Pulmonary artery endothelial cell (primary cell): ENCODE measurements around the gene MED22. TPM values are rescaled to one million over a fixed set of nuclear protein-coding genes. Genes with fewer than 3 reads are reported as not detected.

Experiments
- DNase-seq: peaks from one replicate; pipeline ENCODE4 v3.0.0-alpha.2; 2011; ENCODE audit warnings: low read depth, low spot score
- total RNA-seq: library from RNA; depleted of rRNA; stranded (reverse); fragments of >200 nt; gene quantifications from 2 replicates; pipeline ENCODE4 v1.2.3, GENCODE V29; 2014

The MED22 gene
- total RNA-seq, 1 donor from 2014 or later, result 17.7 TPM

DNA sequence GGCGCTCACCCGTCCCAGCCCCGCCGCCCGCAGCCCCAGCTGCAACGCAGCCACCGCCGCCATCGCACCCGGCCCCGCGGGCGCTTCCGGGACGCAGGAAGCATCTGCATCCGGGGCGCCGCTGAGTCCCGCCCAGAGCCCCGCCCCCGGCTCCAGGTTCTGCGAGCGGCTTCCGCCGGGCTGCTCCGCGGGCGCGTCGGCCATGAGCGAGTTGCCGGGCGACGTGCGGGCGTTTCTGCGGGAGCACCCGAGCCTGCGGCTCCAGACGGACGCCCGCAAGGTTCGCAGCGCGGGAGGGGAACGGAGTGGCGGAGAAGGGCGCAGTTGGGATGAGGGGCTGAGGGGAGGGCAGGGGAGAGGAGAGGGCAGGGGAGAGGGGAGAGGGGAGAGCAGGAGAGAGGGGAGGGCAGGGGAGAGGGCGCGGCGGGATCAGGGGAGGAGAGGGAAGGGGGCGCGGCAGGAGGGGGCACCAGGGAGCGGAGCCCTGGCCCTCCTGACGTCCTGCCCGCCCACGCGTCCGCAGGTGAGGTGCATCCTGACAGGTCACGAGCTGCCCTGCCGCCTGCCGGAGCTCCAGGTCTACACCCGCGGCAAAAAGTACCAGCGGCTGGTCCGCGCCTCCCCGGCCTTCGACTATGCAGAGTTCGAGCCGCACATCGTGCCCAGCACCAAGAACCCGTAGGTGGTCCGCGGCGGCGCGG, 8.6 kb upstream of the MED22 start, which contains the start of the genes SURF1 and SURF2:
TSS of gene SURF1 (minus strand) at position 97 of the 701 bp plus-strand sequence. CDS start at position 63, 34 bp downstream.
TSS of gene SURF2 (plus strand) at position 160 of the 701 bp plus-strand sequence. CDS start at position 203, 43 bp downstream.
- no peak for DNase-seq

DNA sequence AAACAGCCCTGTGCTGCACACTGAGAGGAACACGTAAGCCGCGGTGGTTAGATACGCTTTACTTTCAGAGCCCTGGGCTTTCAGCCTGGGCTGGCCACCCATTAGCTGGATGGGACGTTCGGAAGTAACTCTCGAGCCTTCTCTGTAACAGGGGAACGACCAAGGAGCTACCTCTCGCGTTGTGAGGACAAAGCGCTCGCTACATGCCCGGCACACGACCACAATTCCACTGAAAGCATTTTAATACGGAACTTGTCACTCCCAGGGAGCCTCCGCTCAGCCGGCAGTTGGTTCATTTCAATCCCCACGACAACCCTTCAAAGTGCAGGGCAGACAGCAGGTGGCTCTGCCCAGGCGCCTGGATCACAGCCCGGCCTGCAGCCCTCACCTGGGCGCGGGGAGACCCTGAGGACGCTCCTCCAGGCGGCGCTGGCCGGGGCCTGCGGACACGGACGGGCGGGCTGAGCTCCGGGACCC, 8.0 kb upstream of the MED22 start:
- no peak for DNase-seq

- DNase-seq, result no peak
Observed at GRCh38 chr9:133354766-133355165, 6.8 kb upstream of the MED22 start.

DNA sequence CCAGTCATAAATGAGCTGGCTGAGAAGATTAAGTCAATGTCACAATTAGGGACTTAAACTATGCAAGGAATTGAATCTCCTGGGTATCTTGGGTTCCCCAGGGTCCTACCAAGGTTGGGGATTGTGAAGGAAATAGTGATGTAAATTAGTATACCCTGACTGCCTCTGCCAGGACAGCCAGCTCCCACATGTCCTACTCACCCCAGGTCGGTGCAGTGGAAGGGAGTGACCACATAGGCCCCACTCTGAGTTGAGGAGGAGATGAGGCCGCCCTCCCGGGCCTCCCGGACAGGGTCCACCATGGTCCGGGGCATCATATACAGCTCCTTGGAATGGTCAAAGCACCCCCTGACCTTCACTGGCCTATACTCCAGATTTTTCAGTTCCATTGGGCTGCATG, 5.6 kb upstream of the MED22 start:
- no peak for DNase-seq

GRCh38 chr9:133352635-133353340, 4.9 kb upstream of the MED22 start:
- DNase-seq, result no peak

DNA sequence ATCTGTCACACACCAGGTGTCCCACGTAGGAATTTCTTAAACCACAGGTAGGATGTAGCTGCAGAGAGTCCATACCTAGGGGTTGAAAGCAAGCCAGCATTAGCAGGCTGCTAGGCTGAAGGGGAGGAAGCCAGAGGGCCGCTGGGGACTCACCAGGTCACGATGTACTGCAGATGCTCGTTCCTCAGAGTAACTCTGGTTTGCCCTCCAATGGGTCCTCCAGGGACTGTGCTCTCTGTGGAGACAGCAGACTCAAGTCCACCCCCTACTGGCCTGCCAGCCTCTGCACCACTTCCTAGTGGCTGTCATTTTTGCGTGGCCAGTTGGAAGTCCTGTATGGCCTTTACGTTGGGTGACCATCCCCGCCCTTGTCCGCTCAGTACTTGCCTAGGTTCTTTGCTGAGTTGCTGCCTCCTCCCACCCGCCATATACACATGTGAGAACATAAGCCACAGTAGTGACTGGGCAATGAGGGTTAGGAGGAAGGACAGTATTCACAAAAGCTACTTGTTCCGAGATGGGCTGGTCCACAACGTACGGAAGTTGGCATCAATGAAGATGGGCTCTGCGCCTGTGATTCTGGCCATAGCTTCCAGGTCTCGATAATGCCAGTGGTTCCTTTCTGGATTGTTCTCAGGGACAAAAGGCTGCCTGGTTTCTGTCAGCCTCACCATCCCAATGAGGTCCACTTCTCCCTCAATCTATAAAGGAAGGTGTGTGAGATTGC, 4.1 kb upstream of the MED22 start:
- DNase-seq, result peak; percentile 24

DNA sequence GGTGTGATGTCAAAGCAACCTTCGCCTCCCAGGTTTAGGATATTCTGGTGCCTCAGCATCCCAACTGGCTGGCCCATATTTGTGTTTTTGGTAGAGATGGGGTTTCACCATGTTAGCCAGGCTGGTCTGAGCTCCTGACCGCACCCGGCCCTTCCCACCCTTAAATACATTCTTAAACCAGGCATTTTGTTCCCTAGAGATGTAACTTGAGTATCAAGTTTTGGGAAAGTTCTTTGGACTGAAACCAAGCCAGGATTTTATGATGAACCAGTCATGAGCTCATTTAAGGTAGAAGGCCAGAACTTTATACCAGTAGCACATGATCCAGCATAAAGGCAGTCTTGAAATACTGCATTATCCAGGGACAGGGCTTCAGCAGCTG, 3.6 kb upstream of the MED22 start:
- DNase-seq, result no peak

DNA sequence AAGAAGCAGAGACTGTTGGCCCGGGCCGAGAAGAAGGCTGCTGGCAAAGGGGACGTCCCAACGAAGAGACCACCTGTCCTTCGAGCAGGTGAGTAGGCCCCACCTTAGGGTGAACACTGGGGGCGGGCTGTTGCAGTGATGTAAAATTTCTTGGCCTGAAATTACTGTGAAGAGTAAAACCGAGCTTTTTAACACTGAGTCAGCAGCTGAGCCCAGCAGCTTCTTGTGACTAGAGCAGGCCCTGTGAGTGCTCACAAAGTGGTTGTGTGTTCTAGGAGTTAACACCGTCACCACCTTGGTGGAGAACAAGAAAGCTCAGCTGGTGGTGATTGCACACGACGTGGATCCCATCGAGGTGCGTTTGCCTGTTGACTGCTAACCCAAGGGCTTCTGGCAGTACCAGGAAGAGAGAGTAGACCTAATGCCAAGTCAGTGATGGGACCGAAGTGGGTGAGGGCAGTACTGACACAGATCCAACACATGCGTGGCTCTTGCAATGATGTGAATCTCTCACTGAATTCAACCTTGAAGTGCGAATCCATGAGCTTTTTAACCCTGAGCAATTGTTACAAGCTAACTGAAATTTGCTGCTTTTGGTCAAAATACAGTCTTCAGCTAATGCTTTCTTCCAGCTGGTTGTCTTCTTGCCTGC, 2.2 kb upstream of the MED22 start:
- no peak for DNase-seq

DNA sequence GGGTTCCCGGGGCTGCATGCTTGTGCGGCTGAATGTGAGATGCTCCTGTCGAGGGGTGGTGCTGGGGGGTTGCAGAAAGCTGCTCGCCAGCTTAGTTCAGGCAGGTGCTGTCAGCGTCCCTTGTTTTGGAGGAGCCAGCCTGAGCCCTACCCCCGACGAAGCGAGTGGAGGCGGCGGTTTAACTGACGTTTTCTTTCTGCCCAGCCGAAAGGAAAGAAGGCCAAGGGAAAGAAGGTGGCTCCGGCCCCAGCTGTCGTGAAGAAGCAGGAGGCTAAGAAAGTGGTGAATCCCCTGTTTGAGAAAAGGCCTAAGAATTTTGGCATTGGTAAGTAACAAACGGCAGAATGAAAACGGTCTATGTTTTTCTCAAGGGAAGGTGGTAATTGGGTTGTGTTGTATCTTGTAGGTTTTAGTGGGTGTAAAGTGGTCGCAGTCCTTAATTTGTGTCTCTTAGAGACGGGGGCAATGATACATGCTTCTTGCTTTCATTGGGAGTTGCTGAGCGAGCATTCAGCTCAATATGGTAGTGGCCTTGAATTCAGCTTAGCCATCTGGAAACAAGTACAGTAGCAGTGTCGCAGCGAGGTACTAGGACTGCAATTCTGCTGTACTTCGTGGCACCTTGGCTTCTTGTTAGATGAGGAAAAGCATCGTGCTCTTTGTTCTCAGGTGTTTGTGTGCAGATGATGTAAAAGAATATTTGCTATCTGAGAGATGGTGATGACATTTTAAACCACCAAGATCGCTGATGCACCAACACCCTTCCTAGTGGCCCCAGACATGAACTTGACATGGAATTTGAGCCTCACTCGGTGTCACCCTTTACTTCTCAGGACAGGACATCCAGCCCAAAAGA, 1.0 kb upstream of the MED22 start:
- DNase-seq, result no peak

- DNase-seq, result no peak
Observed at GRCh38 chr9:133347515-133347984, 381 bp downstream of the MED22 start.

GRCh38 chr9:133346021-133346785, 1.7 kb downstream of the MED22 start:
- DNase-seq, result no peak

- no peak for DNase-seq
Observed at GRCh38 chr9:133345596-133345995, 2.3 kb downstream of the MED22 start.

GRCh38 chr9:133344979-133345378, 3.0 kb downstream of the MED22 start:
- no peak for DNase-seq

- no peak for DNase-seq
Observed at GRCh38 chr9:133344071-133344470, 3.9 kb downstream of the MED22 start.

DNA sequence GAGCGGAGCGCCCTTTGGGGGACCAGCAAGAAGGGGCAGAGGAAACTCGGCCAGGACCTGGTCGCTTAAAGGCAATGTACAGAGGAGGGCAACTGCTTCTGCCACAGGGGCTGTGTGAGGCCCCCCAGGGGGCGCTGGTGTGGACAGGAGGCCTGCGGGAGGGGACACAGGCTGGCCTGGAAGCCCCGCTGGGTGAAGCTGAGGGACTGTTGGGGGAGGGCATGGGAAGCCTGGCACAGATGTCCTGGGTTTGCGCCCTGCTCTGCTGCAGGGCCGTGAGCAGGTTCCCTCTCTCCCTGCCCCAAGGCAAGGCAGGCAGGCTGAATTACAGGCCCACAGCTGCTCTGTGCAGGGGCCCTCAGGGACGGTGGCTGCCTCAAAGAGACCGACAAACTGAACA, 5.4 kb downstream of the MED22 start:
- DNase-seq, result no peak

DNA sequence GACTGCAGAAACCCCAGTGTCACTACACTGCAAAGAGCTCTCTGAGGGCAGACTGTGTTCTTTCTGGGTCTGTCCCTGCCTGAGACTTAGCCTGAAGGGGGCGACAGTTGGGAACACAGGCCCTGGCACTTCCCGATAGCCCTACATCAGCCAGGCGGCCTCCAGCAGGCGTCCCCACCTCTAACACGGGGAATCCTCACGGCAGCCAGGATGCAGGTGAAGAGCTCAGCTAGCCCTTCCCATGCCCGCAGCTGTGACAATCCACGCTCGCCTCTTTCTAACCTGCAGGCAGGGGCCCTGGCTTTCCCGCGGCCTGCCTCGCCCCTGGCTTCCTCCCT, 5.9 kb downstream of the MED22 start:
- DNase-seq, result no peak

GRCh38 chr9:133341369-133342068, 6.4 kb downstream of the MED22 start:
- DNase-seq, result no peak

DNA sequence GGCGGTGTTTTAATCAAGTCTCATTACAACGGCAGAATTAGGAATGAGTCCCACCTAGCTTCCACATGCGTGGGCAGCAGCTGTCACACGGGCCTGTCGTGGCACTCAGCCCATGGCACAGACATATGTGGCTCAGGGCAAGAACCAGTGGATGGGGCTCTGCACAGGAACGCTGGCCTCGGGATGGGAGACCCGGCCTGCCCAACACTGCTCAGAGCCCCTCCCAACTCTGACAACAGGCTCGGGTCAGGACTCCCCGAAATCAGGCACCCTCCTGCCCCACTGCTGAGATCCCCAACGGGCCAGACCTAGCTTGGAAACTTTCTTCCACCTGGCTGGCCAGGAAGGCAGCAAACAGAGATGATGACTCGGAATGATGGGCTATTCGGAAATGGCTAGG, 7.0 kb downstream of the MED22 start:
- no peak for DNase-seq

DNA sequence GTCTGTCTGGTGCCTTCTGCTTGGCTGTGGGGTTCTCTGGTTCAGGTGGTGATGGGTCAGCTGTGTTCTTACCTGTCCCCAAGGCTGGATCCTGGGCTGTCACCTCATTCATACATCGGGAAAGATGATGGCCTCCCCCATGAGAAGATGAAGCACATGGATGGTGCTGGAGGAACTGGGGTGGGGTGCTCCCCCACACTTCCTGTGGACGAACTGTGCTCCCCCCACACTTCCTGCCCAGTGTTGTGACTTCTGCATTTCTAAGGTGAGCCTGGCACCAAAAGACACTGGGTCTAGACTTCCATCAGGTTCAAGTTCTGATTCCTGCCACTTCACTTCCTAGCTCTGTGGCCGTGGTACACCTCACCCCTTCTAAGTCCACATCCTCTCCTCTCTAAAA, 7.7 kb downstream of the MED22 start:
- no peak for DNase-seq
